Spleen (tissue), 11 donors: ENCODE results near the gene OPN1MW3. TPM values are rescaled to one million over a fixed set of nuclear protein-coding genes. Genes with fewer than 3 reads are reported as not detected.
"Not testable (repeated sequence)": the region's sequence is repeated elsewhere in the genome, so short reads cannot be mapped to it uniquely, and the experiment has no call there.

Source experiments
- DNase-seq: peaks from one replicate; pipeline ENCODE4 v3.0.0-alpha.2; 2020
- H3K27ac ChIP-seq, 8 donors: fragments of 200-600 bp; sonication (generic) in 7 of 8; 1 replicate in 4 of 8; 2 replicates in 4 of 8; pipeline versions ENCODE4 v1.5.0 to v1.8.0; 2016 to 2021; ENCODE audit warnings: inconsistent platforms in 4 of 8, mild to moderate bottlenecking in 4 of 8, moderate library complexity in 1 of 8
- H3K27me3 ChIP-seq, 7 donors: fragments of 200-600 bp; sonication (generic) in 6 of 7; replicated peaks in 1 of 7; 1 replicate in 4 of 7; 2 replicates in 3 of 7; pipeline versions ENCODE4 v1.5.0 to v1.8.0; 2016 to 2021; ENCODE audit warnings: inconsistent platforms in 3 of 7, mild to moderate bottlenecking in 1 of 7
- H3K36me3 ChIP-seq, 6 donors: fragments of 200-600 bp; sonication (generic) in 5 of 6; 1 replicate in 4 of 6; 2 replicates in 2 of 6; pipeline versions ENCODE4 v1.5.0 to v1.8.0; 2016 to 2021; ENCODE audit warnings: inconsistent platforms in 2 of 6
- H3K4me1 ChIP-seq, 6 donors: fragments of 200-600 bp; sonication (generic) in 5 of 6; 1 replicate in 3 of 6; 2 replicates in 3 of 6; pipeline versions ENCODE4 v1.5.0 to v1.8.0; 2016 to 2021; ENCODE audit warnings: inconsistent platforms in 3 of 6
- H3K4me3 ChIP-seq, 8 donors: fragments of 200-600 bp; sonication (generic) in 7 of 8; 1 replicate in 4 of 8; 2 replicates in 4 of 8; pipeline versions ENCODE4 v1.5.0 to v1.8.0; 2016 to 2021; ENCODE audit warnings: inconsistent platforms in 4 of 8, mild to moderate bottlenecking in 4 of 8, moderate library complexity in 2 of 8
- H3K9me3 ChIP-seq, 8 donors: fragments of 200-600 bp; sonication (generic) in 7 of 8; 1 replicate in 4 of 8; 2 replicates in 4 of 8; pipeline versions ENCODE4 v1.5.0 to v1.8.0; 2016 to 2021; ENCODE audit warnings: inconsistent platforms in 4 of 8
- CTCF ChIP-seq, 11 experiments: fragments of 200-600 bp in 7 of 11; fragments of 450-650 bp in 4 of 11; sonication (generic) in 4 of 11; IDR thresholded peaks in 8 of 11; conservative IDR thresholded peaks in 3 of 11; 1 replicate in 7 of 11; 2 replicates in 4 of 11; pipeline versions ENCODE4 v1.4.0 to v1.8.0; 2016 to 2021; ENCODE audit warnings: antibody characterized with exemption in 11 of 11, inconsistent platforms in 4 of 11, mild to moderate bottlenecking in 1 of 11
- POLR2A ChIP-seq, 3 donors: fragments of 450-650 bp; IDR thresholded peaks; one replicate each; pipeline ENCODE4 v1.5.1; 2017; ENCODE audit warnings: antibody characterized with exemption in 3 of 3, mild to moderate bottlenecking in 1 of 3
- POLR2AphosphoS5 ChIP-seq, 3 donors: sonication (generic); formaldehyde crosslinking; IDR thresholded peaks; one replicate each; pipeline ENCODE4 v1.5.1; 2017; ENCODE audit warnings: antibody characterized with exemption in 3 of 3
- WGBS, 5 donors: extraction: QIAGEN DNeasy Blood & Tissue Kit in 3 of 5; methylation state at CpG; one replicate each; pipeline versions ENCODE4 v1.1.5 to v1.1.7; 2013 to 2018; 5-methylcytosine and 5-hydroxymethylcytosine counted together
- intact Hi-C: fragments of 100-400 bp; cut with DNase I; formaldehyde crosslinking; loops from one replicate; pipeline ENCODE4 v1.15.0; 2023; ENCODE audit warnings: low total_unique reads
- polyA plus RNA-seq, 3 donors: library from polyadenylated mRNA; stranded (reverse); fragments of 200-250 nt; gene quantifications; one replicate each; pipeline ENCODE4 v1.2.1, GENCODE V29; 2013
- total RNA-seq, 7 donors: library from RNA; depleted of rRNA in 3 of 7; stranded (reverse); fragments of >200 nt in 3 of 7; fragmentation: NEBNext Ultra II Directional in 4 of 7; extraction: Animal tissue kit (Norgen Biotek cat#: 25700) in 4 of 7; gene quantifications; one replicate each; pipeline versions ENCODE4 v1.1.0 to v1.2.1, GENCODE V29; 2016 to 2021
- donor health status: healthy with polysubstance abuse.
- donor health status: DM: no; HTN: no; CAD: no; lungs with moderate emphysema.
- donor health status: DM: no; HTN: no; CAD: no.
- donor health status: Bipolar disorder and iron deficiency.
- donor health status: healthy.
- donor health status: DM: no; HTN: no; CAD: no.
- donor health status: DM: yes; HTN: yes; CAD: no.

OPN1MW3 gene
- total and polyA plus RNA-seq, 10 donors: not detected

DNA sequence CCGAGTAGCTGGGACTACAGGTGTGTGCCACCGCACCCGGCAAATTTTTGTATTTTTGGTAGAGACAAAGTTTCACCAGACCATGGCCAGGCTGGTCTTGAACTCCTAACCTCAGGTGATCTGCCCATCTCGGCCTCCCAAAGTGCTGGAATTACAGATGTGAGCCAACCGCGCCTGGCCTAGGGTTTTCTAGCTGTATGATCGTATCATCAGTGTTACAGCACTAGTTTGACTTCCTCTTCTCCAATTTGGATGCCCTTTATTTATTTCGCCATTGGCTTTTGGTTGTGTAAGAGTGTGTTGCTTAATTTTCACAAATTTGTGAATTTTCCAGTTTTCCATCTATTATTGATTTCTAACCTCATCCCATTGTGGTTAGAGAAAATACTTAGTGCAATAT lies 43.4 kb downstream of the OPN1MW3 start:
- TF ChIP-seq POLR2AphosphoS5 (IDR thresholded peaks at IDR 0.05) (no peak), CTCF (IDR thresholded peaks at IDR 0.05 in 8 of 11, conservative IDR thresholded peaks at IDR 0.05 in 3 of 11) (no peak), POLR2A (IDR thresholded peaks at IDR 0.05) (no peak)
- WGBS, 5 donors: 64 to 86% (median 85%) methylated on average over 8 of the region's 8 CpGs
- intact Hi-C loops: no loop called here
- peak overlapping the region in 1 of 8 donors; percentile 23 for H3K4me3 ChIP-seq
- DNase-seq: peak; percentile 70
- no peaks in the 10 kb centered on the region for H3K27me3 ChIP-seq
- H3K4me1 ChIP-seq: peaks cover 0 to 28% (median 0%) of the 10 kb centered on the region in 6 donors
- H3K27ac ChIP-seq: peak overlapping the region in 4 of 8 donors; percentile 8 to 80 (median 63)
- no peaks in the 10 kb centered on the region for H3K9me3 ChIP-seq
- no peaks in the 10 kb centered on the region for H3K36me3 ChIP-seq

GRCh38 chrX:154302998-154303397 lies 45.6 kb downstream of the OPN1MW3 start:
- H3K27me3 ChIP-seq, H3K9me3 ChIP-seq, H3K36me3 ChIP-seq, H3K4me3 ChIP-seq, intact Hi-C loops, H3K27ac ChIP-seq: not testable (repeated sequence)
- peak; percentile 13 for DNase-seq
- H3K4me1 ChIP-seq: peaks cover 0 to 31% (median 3%) of the 10 kb centered on the region in 6 donors
- 81 to 91% (median 86%) methylated on average over 7 of the region's 7 CpGs for WGBS, 5 donors

- H3K4me1 ChIP-seq: peaks cover 0 to 31% (median 8%) of the 10 kb centered on the region in 6 donors
- H3K4me3 ChIP-seq: no peak overlapping the region
- DNase-seq: peak; percentile 20
- intact Hi-C loops: no loop called here
- H3K9me3 ChIP-seq: no peaks in the 10 kb centered on the region
- no peak overlapping the region for H3K27ac ChIP-seq
- H3K36me3 ChIP-seq: no peaks in the 10 kb centered on the region
- TF ChIP-seq POLR2AphosphoS5 (IDR thresholded peaks at IDR 0.05) (no peak), POLR2A (IDR thresholded peaks at IDR 0.05) (no peak), CTCF (IDR thresholded peaks at IDR 0.05 in 8 of 11, conservative IDR thresholded peaks at IDR 0.05 in 3 of 11) (no peak)
- 77 to 93% (median 78%) methylated on average over 8 of the region's 8 CpGs for WGBS, 5 donors
- no peaks in the 10 kb centered on the region for H3K27me3 ChIP-seq
These were observed 46.1 kb downstream of the OPN1MW3 start for GRCh38 chrX:154303476-154303875.

GRCh38 chrX:154304846-154305245 lies 47.5 kb downstream of the OPN1MW3 start:
- Histone ChIP-seq H3K9me3 (no peaks in the 10 kb centered on the region), H3K27ac (peak overlapping the region in 1 of 8 donors; percentile 46), H3K4me3 (no peak overlapping the region), H3K27me3 (no peaks in the 10 kb centered on the region), H3K36me3 (no peaks in the 10 kb centered on the region), H3K4me1 (peaks cover 0 to 35% (median 13%) of the 10 kb centered on the region in 6 donors)
- intact Hi-C loops: no loop called here
- DNase-seq: peak; percentile 62
- TF ChIP-seq POLR2A (IDR thresholded peaks at IDR 0.05) (no peak), CTCF (IDR thresholded peaks at IDR 0.05 in 8 of 11, conservative IDR thresholded peaks at IDR 0.05 in 3 of 11) (no peak), POLR2AphosphoS5 (IDR thresholded peaks at IDR 0.05) (no peak)
- 72 to 91% (median 87%) methylated on average over 2 to 10 of the region's 10 CpGs for WGBS, 5 donors
